Tibial artery (tissue), 4 donors: ENCODE measurements around the gene RELL2.

ENCODE experiments used
- DNase-seq, 2 donors: peaks; one replicate each; pipeline ENCODE4 v3.0.0-alpha.2; 2019
- H3K27ac ChIP-seq, 2 donors: fragments of 200-600 bp; sonication (generic) in 1 of 2; 1 replicate in 1 of 2; 2 replicates in 1 of 2; pipeline ENCODE4 v1.5.1; 2018 to 2019; ENCODE audit warnings: mild to moderate bottlenecking in 1 of 2
- H3K27me3 ChIP-seq, 2 donors: fragments of 200-600 bp; sonication (generic) in 1 of 2; one replicate each; pipeline versions ENCODE4 v1.5.1 to v1.6.0; 2016 to 2019
- H3K36me3 ChIP-seq, 3 donors: fragments of 200-600 bp; sonication (generic) in 2 of 3; one replicate each; pipeline ENCODE4 v1.5.1; 2016 to 2019; ENCODE audit warnings: mild to moderate bottlenecking in 2 of 3
- H3K4me1 ChIP-seq, 4 donors: fragments of 200-600 bp; sonication (generic) in 2 of 4; 1 replicate in 3 of 4; 2 replicates in 1 of 4; pipeline ENCODE4 v1.5.1; 2016 to 2019
- H3K4me3 ChIP-seq, 2 donors: fragments of 200-600 bp; sonication (generic) in 1 of 2; 1 replicate in 1 of 2; 2 replicates in 1 of 2; pipeline ENCODE4 v1.5.1; 2018 to 2019; ENCODE audit warnings: mild to moderate bottlenecking in 2 of 2
- H3K9me3 ChIP-seq, 3 donors: fragments of 200-600 bp; sonication (generic) in 1 of 3; one replicate each; pipeline ENCODE4 v1.5.1; 2016 to 2019
- intact Hi-C: fragments of 100-400 bp; cut with DNase I; formaldehyde crosslinking; loops from one replicate; pipeline ENCODE4 v1.15.0; 2023; ENCODE audit warnings: low total_unique reads
- TF ChIP-seq, protein P1 (sequence below), 2 experiments: fragments of 200-600 bp in 1 of 2; fragments of 450-650 bp in 1 of 2; IDR thresholded peaks; one replicate each; pipeline ENCODE4 v1.5.1; 2017 to 2019; ENCODE audit warnings: antibody characterized with exemption in 2 of 2, mild to moderate bottlenecking in 1 of 2, moderate library complexity in 1 of 2

RELL2 gene

DNA sequence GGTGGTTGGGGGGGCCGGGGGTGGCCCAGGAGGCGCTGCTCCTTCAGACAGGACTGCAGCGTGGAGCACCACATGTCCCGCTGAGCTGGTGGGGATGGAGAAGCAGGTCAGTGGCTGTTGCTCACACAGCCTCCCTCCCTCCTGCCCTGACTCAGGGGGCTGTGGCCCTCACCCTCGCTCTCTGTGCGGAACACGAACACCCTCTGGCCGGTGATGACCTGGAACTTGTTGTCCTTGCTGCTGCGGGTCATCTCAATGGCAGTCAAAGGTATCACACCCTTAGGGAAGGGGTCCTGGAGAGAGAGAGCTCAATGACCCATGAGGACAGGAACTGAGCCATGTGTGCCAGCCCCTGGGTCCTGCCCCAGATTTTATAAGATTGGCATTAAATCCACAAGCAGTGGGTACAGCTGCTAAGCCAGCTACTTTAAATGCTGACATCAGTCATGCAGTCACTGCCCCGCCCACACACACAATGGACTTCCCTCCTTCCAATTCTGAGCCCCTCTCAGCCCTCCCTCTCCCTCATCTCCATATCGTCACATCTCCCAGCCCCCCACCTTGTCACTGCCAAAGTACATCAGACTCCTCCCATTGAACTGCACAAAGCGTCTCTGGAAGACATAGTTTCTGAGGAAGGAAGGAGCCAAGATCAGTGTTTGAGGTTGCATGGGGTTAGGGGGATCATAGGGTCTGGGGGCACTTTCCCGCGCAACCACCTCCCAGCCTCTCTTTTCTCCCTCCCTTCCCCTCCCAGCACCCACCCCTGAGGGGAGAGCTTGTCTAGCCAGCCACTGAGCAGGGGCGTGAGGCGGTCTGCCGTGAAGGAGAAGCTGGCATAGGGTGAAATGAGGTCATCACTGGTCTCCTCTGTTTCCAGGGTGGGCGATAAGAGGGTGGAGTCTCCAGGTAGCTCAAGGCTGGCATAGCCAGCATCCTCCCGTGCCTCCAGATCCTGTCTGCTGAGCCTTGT, 36.3 kb downstream of the RELL2 start:
- H3K9me3 ChIP-seq: no peaks in the 10 kb centered on the region
- no peaks in the 10 kb centered on the region for H3K4me1 ChIP-seq
- H3K4me3 ChIP-seq: no peak overlapping the region
- no peak overlapping the region for H3K27ac ChIP-seq
- no peaks in the 10 kb centered on the region for H3K27me3 ChIP-seq
- intact Hi-C loops: no loop called here
- TF ChIP-seq, protein P1, sequence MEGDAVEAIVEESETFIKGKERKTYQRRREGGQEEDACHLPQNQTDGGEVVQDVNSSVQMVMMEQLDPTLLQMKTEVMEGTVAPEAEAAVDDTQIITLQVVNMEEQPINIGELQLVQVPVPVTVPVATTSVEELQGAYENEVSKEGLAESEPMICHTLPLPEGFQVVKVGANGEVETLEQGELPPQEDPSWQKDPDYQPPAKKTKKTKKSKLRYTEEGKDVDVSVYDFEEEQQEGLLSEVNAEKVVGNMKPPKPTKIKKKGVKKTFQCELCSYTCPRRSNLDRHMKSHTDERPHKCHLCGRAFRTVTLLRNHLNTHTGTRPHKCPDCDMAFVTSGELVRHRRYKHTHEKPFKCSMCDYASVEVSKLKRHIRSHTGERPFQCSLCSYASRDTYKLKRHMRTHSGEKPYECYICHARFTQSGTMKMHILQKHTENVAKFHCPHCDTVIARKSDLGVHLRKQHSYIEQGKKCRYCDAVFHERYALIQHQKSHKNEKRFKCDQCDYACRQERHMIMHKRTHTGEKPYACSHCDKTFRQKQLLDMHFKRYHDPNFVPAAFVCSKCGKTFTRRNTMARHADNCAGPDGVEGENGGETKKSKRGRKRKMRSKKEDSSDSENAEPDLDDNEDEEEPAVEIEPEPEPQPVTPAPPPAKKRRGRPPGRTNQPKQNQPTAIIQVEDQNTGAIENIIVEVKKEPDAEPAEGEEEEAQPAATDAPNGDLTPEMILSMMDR (IDR thresholded peaks at IDR 0.05): no peak
- H3K36me3 ChIP-seq: peaks cover 0 to 31% (median 0%) of the 10 kb centered on the region in 3 donors
- no peak for DNase-seq

DNA sequence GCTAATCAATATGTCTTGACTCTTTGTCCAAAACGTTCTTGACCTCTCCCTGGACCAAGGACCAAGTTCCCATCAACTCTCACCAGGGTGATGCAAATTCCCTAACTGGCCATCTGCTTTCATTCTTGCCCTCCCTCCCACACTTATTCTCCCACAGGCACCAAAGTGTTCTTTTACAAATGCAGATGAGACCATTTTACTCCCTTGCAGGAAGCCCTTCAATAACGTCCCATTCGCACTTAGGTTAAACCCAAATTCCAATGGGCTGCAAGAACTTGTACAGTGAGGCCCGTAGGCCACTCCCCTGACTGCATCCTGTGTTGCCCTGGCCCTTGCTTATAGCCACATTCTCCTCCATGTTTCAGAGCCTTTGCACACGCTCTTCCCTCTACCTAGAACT, 38.0 kb downstream of the RELL2 start:
- H3K4me1 ChIP-seq: peaks cover 0 to 3% (median 0%) of the 10 kb centered on the region in 4 donors
- no peak overlapping the region for H3K4me3 ChIP-seq
- TF ChIP-seq, protein P1 (IDR thresholded peaks at IDR 0.05): no peak
- DNase-seq: no peak
- H3K27ac ChIP-seq: no peak overlapping the region
- H3K36me3 ChIP-seq: peaks cover 0 to 19% (median 0%) of the 10 kb centered on the region in 3 donors
- intact Hi-C loops: no loop called here
- no peaks in the 10 kb centered on the region for H3K27me3 ChIP-seq
- no peaks in the 10 kb centered on the region for H3K9me3 ChIP-seq

DNA sequence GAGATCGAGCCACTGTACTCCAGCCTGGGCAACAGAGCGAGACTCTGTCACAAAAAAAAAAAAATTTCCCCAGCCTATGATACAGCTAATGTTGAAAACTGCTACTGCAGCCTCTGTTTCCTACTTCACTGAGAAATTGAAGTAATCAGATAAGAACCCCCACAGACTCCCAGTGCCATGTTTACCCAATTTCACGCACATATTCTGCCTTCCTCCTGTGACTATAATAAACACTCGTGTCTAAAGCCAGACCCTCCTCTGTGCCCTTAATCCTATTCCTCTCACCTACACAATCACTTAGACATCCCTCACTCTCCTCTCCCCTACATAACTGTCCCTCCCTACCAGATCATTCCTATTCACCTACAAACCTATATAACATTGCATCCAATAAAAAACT, 38.9 kb downstream of the RELL2 start:
- Histone ChIP-seq H3K4me1 (peaks cover 0 to 10% (median 3%) of the 10 kb centered on the region in 4 donors), H3K27ac (no peak overlapping the region), H3K4me3 (no peak overlapping the region), H3K9me3 (no peaks in the 10 kb centered on the region), H3K27me3 (no peaks in the 10 kb centered on the region), H3K36me3 (peaks cover 0 to 19% (median 0%) of the 10 kb centered on the region in 3 donors)
- DNase-seq: no peak
- TF ChIP-seq, protein P1 (IDR thresholded peaks at IDR 0.05): no peak
- intact Hi-C loops: no loop called here

DNA sequence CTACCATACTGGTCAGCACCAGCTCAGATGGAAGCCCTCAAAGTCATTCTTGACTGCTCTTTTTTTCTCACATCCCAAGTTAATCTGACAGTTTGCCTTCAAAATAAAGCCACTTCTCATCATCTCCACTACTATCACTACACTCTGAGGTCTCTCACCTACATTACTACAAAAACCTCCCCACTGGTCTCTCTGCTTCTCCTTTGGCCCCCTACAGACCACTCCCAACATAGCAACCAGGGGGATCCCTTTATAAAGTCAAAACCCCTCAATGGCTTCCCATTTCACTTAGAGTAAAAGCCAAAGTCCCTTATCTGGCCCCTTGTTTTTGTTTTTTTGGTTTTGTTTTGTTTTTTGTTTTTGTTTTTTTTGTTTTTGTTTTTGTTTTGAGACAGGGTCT, 40.6 kb downstream of the RELL2 start:
- DNase-seq: no peak
- H3K36me3 ChIP-seq: peaks cover 0 to 5% (median 0%) of the 10 kb centered on the region in 3 donors
- no peaks in the 10 kb centered on the region for H3K27me3 ChIP-seq
- intact Hi-C loops: no loop called here
- H3K4me3 ChIP-seq: no peak overlapping the region
- no peaks in the 10 kb centered on the region for H3K9me3 ChIP-seq
- H3K27ac ChIP-seq: no peak overlapping the region
- TF ChIP-seq, protein P1 (IDR thresholded peaks at IDR 0.05): no peak
- H3K4me1 ChIP-seq: peaks cover 0 to 28% (median 19%) of the 10 kb centered on the region in 4 donors

DNA sequence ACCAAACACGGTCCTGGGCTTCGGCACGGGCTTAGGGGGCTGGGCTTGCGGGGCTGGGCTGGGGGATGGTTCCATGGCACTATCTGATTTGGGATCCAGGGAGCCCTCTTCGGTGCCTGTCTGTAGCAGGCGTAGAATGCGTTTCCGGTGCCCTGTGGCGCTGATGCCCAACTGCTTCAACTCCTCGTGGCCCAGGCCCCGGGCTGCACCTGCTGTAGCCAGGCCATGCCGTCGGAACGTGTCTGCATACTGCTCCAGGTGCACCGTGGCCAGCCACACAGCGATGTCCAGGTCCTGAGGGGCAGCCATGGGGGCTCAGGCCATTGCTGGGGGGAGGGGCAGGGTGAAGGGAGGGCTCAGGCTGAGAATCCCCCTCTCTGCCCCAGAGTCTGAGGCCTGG, 43.4 kb downstream of the RELL2 start:
- H3K36me3 ChIP-seq: no peaks in the 10 kb centered on the region
- TF ChIP-seq, protein P1 (IDR thresholded peaks at IDR 0.05): no peak
- no peaks in the 10 kb centered on the region for H3K27me3 ChIP-seq
- no peak for DNase-seq
- no peak overlapping the region for H3K4me3 ChIP-seq
- no peak overlapping the region for H3K27ac ChIP-seq
- intact Hi-C loops: no loop called here
- no peaks in the 10 kb centered on the region for H3K9me3 ChIP-seq
- H3K4me1 ChIP-seq: peaks cover 0 to 31% (median 21%) of the 10 kb centered on the region in 4 donors
